AG20443 (cell line): ENCODE data around the gene REEP1.
A peak's percentile ranks its signal among the peaks of the same experiment; 100 is the strongest.
"Not testable (repeated sequence)": the region's sequence is repeated elsewhere in the genome, so short reads cannot be mapped to it uniquely, and the experiment has no call there.

Source experiments
- DNase-seq: peaks from one replicate; pipeline ENCODE4 v3.0.0; 2012; ENCODE audit warnings: low spot score, mixed read lengths

REEP1 gene

DNA sequence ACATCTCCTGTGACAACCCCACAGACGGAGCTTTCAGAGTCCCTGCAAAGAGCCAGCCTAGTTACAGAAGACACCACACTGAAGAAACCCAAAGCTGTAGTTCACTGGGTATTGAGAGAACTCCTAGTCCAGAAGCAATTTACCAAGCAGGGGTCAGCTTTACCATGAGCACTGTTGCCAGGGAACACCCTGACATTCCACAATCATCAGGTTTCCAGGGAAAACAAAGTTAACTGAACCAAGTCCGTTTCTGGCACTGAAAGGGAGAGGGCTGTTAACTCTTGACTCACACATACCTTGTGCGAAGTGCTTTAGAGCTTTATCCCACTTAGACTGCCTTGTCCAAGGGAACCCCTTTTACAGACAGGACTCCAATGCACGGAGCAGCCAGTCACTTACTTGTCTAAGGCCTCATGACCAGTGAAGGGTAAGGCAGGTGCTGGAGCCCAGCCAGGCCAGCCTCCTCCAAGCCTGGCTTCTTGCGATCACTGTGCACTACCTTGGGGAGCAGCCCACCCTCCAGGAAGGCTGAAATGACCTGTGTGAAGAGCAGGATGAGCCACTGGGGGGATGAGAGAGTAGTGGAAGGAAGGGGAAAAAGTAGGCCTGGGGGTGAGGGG, 53.9 kb downstream of the REEP1 start:
- no peak for DNase-seq

DNA sequence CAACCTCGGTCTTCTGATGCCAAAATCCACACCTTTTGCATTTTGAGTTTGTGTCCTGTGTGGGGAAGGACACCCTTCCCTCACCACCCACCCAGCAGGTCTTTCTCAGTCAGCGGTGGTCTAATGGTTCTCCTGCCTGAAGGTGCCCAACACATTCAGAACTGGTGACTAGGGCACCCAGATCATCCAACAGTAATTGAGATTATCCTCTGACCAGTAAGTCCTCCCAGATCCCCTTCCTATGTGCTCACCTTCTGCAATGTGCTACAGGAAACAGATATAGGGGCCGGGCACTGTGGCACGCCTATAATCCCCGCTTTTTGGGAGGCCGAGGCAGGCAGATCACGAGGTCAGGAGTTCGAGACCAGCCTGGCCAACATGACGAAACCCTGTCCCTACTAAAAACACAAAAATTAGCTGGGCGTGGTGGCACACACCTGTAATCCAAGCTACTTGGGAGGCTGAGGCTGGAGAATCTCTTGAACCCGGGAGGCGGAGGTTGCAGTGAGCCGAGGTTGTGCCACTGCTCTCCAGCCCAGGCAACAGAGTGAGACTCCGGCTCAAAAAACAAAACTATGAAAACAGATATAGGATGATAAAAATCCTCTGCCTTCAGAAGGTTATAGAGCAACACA, 56.2 kb downstream of the REEP1 start:
- no peak for DNase-seq

DNA sequence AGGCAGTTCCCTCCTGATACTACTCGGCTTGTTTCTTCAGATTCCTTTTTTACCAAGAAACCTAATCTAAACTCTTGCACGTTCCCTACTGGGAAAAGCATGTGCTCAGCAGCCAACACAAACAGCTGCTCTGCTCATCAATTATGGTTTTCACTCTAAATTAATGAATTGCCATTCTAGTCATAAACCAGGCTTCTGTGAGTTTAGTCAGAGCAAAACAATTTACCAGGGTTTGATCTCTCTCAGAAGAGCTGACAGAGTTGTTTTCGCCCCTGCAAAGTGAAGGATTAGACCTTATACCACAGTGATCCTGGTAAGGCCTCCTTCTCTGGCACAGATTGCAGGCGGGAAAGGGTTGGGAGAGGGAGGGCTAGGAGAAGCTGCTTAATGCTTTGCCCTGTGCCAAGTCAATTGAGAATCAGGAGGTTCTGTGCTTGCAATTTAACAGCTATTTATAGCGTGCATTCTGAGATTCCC, 57.2 kb downstream of the REEP1 start:
- DNase-seq = no peak

DNA sequence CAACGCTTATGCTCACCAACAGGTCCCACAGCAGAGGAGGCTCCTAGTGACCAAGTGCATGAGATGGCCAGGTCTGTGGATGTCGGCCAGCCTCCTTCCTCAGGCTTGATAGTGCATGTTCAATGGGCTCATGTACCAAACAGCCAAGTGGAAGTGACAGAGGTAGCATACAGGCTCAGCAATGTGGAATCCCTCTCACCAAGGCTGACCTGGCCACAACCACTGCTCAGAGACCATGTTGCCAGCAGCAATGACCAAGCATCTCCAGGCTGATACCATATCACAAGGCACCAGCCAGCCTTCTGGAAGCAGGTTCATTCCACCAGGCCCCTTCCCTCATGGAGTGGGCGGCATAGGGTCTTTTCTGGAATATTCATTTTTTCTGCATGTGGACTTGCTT, 61.5 kb downstream of the REEP1 start:
- no peak for DNase-seq

DNA sequence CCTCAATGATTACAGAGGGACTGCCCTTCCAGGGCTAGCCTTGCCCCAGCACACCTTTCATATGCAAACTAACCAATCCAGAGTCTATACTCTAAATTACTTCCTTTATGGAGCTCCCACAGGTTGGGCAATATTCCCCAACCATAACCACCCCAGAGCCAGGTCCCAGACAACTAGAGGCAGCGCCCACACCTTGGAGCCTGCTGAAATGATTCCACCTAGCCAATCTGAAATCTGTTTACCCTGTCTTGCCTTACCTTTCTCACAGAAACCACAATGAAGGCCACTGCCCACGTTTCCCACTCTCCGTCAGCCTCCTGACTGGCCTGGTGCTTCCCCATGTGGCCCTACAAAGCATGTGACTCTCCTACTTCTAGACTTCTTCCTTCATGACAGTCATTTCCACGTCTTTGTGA, 62.0 kb downstream of the REEP1 start:
- no peak for DNase-seq

DNA sequence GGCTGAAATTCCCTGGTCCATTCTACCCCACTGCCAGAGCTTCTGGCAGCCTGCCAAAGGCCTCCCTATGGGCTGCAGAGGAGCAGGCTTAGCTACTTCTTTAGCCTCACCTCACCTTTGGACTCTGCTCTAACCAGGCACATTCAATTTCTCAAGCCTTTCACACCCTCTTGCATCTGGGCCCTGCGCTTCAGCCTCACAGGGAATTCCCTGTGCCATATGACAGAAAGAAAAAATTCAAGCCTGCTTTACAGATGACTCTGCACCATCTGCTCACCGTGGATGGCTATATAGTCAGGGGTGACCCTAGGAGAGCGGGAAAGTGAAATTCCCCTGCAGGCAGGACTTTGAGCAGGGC, 62.5 kb downstream of the REEP1 start:
- no peak for DNase-seq

DNA sequence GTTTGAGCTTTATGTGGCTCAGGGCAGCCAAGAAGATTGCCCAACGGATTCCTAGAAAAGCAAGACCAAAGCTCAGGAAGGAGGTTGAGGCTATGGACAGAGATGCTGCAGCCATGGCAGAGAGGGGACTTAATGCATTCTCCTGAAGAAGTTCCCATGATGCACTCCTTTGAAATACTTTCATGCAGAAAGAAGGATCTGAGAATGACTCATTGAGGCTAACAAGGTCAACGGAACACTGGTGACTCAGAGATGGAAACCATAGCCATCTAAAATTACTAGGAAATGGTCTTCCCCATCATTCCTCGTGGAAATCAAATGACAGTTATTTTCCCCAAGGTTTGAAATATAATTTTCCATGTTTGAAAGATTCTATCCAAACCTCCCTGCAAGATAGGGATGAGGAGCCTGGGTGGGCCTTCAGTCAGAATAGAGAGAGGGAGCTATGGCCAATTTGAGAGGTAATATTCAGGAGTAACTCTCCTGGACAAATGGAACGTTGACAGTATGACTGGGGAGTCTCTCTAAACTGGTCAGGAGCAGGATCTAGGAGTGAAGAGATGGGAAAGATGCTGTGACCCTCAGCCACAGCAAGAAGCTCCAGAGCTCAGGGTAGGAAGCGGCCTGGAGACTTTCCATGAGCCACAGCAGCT, 63.0 kb downstream of the REEP1 start:
- no peak for DNase-seq

DNA sequence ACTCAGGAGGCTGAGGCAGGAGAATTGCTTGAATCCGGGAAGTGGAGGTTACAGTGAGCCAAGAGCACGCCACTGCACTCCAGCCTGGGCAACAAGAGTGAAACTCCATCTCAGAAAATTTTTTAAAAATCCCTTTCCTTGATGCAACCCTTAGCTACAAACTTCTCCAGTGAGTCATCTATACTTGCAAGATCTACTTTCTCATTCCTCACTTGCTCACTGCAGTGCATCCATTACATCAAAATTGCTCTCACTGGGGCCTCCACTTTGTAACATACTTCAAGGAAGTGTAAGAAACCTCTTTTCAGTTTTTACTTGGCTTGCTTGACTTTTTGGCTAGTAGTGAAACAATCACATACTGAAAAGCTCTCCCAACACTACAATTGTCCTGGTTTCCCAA, 65.3 kb downstream of the REEP1 start:
- no peak for DNase-seq

DNA sequence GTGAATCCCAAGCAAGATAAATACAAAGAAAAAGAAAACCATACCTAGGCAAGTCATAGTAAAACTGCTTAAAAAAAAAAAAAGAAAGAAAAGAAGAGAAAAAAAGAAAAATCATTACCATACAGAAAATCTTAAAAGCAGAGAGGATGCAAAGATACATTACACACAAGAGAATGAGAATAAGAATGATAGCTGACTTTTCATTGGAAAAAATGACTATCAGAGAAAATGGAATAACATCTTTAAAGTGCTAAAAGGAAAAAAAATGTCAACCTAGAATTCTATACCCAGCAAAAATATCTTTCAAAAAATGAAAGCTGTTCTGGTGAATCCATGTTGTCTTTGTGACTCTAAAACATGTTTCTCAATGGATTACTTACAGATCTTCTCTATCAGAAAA, 66.2 kb downstream of the REEP1 start:
- no peak for DNase-seq

DNA sequence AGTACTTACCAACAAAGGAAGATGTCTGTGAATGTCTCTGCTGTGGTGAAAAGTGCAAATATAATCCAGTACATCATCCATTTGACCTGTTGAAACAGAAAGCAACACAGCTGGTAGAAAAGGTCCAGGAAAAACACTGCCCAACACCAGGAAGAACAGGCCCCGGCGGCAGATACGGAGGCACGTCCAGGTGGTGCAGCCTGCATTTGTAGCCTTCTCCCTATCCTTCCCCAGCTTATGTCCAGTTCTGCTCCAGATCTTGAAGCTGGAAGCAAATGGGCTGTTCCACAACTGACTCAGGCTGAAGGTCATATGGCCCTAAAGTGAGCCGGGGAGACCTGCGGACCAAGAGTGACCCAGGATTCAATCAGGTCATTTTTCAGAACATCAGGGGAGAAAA, 73.5 kb downstream of the REEP1 start:
- DNase-seq = no peak

DNA sequence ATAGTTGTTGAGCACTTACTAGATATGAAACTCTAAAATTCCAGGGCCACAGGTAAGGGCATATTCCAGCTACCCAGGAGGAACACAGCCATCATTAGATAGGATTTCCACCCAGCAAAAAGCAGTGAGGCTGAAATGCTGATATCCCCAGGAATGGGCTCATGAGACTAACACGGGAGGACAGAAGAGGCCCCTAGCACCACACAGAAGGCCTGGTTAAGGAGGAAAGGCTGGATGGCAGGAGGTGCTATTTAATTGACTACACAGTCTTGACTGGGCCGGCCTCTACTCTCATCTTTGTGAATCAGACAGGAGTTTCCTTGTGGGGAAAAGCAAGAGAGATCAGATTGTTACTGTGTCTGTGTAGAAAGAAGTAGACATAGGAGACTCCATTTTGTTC, 76.4 kb downstream of the REEP1 start:
- DNase-seq = no peak

DNA sequence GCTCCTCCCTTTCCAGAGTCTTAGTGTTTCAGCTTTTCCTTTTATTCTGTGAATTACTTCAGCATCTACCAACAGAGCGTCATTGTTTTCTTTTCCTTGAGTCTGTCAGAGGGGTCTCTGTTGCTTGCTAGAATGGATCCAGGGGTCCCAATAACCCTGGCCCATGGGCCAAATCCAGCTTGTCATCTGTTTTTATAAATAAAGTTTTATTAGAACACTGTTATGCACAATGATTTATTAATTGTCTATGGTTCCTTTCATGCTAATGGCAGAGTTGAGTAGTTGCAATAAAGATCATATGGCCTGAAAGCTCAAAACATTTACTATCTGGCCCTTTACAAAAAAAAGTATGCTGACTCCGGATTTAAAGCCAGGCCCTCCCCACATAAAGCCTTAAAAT, 79.3 kb downstream of the REEP1 start:
- no peak for DNase-seq

DNA sequence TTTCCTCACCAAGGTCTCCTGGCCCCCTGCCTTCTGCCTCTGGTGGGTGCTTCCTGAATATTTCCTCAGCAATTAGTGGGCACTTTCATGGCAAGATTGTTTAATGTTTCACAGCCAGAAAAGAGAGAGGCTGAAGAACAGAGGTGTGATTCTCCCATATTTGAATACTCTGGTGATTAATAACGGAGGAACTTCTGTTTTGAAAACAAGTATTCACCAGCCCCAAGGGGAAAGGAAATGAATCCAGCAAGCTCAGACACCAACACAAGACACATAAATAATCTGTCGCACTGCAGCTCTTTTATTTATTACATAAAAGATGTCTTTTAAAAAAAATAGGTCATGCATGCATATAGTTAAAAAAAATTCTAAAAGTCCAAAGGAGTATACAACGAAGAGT, 80.4 kb downstream of the REEP1 start:
- no peak for DNase-seq

DNA sequence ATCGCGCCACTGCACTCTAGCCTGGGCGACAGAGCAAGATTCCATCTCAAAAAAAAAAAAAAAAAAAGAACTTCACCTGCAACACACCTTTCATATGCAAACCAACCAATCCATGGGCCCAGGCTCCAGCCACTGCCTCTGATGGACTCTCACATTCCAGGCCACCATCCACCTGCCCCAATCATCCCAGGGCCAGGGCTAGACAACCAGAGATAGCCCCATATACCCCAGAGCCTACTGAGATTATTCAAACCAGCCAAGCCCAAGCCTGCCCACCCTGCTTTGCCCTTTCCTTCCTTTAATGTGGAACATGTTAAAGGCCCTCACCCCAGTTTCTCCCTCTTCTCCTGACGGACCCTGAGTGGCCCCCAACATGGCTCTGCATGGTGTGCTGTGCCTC, 81.1 kb downstream of the REEP1 start:
- DNase-seq = no peak

DNA sequence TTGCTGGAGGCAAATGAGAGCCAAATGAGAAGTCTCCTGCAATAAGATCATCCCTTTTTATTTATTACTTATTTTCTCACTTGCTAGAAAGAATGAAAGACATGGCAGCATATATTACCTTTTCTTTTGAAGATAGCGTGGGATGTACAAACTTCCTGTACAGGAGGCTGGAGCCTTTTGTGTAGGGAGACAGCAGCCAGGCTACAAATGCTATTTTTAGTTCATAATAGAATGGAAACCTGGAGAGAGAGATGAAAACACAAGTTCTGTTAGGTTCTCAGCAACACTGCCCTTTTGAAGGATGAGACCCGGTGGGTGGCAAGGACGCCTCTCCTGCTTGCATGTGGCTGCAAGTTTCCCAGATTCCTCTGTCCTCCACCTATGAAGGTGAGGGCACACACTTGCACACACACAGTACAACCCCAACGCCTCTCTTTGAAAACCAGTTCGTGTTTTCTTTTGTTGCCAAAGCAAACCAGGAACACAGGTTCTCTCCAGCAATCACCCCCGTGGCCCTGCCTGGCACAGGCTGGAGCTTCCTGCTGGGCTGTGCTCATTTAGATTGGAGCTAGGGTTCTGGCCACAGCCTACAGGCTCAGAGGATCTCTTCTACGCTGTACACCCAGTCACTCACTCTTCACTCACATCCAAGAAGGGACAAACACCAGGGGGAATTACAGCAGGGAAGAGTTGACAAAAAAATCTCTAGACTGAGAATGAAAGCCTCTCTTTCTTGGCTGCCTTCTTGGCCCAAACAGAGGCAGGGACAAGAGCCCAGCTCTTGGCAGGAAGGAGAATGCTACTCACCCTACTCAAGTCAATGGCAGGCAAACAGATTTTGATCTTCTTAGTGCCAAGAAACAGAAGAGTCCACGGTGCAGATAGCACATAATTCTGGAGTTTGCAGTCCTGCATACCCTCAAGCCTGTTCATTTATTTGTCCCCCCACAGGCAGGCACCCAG, 82.6 kb downstream of the REEP1 start:
- DNase-seq = no peak

DNA sequence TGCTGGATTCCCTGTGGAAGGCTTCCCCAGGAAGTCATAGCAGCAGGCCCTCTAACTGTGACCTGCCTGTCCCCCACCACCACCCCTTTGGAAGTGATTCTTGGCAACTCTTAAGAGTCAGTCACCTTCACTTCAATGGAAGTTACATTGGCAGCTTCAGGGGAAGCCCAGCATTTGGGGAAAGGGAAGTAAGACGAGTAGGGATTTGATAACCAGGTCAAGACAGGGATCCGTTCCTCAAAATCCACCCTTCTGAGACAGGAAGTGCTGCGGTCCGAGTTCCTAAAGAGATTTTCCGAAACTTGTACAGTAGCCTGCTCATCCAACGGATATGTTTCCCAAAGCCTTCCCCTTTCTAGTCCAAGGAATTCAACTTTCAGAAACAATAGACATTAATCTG, 84.0 kb downstream of the REEP1 start:
- no peak for DNase-seq

DNA sequence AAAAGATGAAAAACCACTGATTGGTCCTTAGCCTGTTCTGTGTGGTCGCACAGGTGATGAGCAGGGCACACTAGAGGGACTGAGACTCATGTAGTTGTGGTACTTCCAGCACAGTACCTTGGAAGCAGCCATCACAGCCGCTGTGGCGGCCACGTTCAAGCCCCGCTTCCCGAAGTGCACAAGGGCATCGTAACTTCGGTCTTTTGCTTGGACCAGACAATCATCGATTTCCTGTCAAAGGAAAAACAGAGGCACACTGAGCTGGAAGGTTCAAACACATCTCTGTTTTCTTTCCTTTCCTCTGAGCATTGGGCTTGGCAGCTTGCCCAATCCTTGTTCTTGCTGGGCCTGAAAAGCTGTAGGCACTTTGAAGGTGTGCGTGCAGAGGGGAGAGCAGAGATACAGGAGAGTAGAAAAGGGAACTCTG, 85.6 kb downstream of the REEP1 start:
- DNase-seq = no peak

DNA sequence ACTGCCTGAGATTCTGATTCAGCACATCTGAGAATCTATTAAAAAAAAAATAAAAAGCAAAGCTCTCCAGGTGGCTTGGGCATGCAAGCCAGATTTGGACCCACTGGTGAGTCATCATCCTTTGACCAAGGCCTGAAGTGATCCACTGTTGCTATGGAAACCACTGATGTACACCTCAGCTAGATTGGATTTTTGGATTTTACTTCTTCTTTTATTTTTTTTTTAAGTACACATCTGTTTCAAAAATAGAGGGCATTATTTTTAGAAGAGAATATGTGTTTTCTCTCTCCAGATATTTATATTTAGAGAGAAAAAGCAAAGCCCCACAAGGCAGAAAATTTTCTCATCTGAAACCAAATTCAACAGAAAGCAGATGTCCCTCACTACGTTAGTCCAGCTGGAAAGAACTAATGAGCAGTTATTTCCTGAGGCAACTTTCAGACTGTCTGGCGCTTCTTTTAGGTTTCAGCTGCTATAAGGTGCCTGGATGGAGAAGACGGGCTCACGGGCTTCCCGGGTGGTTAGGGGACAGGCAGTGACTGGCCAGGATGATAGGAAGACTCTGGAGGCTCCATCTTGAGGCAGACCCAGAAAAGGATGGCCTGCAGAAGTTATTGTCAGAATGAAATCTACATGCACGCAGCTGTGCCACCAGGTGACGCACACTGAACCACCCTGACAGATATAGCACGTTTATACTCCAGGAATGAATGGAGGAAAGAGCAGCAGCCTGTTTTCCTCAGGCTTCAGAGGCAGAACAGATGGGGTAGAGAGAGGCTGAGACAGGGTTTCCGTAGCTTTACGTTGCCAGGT, 87.6 kb downstream of the REEP1 start:
- peak; percentile 59 for DNase-seq

DNA sequence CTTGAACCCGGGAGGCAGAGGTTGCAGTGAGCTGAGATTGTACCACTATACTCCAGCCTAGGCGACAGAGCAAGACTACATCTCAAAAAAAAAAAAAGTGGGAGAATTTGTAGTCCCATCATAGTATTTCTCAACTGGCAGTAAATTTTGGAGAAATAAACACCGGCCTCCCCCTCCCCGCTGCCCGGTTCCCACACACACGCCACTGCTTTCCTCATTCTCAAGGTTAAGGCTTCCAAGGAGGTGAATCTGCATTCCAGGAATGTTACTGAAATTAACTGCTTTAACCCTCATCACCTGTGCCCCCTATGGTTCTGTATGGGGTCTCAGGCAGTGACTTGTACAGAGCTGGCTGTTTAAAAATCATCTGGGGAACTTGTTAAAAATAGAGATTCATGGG, 88.2 kb downstream of the REEP1 start:
- no peak for DNase-seq

DNA sequence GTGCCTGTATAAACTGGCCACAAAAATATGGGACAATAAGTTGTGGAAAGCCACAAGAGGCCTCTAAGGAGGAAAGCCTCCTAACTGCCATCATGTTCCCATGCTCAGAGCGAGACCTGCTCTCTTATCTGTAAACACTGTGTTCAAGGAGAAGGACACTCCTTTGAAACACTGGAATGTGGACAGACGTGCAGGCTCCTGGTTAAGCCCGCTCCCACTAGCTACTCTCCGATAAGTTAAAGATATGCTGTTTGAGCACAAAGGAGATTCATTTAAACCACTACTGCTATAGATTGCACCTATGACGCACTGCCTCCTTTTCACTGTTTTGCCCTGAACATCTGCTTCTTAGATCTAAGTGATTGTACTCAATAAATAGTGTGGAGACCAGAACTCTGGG, 92.2 kb downstream of the REEP1 start:
- not testable (repeated sequence) for DNase-seq

DNA sequence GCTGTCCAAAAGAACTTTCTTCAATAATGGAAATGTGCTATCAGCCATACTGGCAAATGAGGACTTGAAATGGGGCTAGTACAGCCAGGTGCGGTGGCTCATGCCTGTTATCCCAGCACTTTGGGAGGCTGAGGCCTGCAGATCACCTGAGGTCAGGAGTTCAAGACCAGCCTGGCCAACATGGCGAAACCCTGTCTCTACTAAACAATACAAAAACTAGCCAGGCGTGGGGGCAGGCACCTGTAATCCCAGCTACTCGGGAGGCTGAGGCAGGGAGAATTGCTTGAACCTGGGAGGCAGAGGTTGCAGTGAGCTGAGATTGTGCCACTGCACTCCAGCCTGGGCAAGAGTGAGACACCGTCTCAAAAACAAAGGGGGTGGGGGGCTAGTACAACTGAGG, 92.6 kb downstream of the REEP1 start:
- not testable (repeated sequence) for DNase-seq
